Effector CD8-positive, alpha-beta T cell (primary cell): ENCODE measurements around the gene CLTCL1.
"Not testable (repeated sequence)": the region's sequence is repeated elsewhere in the genome, so short reads cannot be mapped to it uniquely, and the experiment has no call there.

Source experiments
- DNase-seq: peaks from one replicate; lab custom pipeline; 2025; lab: John Stamatoyannopoulos, UW

The CLTCL1 gene

DNA sequence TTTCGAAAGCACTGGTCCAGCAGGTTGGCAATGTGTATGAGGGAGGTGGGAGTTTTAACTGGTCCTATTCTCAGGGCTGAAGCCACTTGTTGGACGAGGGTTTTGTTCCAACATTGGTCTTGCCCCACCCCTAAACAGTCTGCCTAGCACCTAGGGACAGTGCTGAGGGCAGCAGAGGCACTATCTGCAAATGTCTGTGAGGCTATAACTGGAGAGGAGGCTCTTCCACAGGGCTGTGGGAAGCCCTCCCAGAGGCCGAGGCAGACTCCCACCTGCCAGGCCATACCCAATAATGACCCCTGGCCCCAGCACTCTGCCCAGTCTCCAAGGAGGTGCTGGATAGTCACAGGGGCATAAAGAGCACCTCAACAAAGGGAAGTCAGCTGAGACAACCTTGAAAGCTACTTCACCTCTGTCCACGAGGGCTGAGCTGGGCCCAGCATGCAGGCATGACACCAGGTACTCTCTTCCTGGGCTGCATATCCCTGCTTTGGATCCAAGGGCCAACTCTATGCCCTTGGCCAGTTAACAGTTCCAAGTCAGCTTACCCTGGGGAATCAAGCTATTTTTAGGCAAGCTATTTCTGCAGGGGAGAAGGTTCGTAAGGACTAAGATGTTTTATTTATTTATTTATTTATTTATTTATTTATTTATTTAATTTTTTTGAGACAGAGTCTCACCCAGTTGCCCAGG is 72.8 kb downstream of the CLTCL1 start:
- no peak for DNase-seq

GRCh38 chr22:19216579-19216978 is 74.9 kb downstream of the CLTCL1 start:
- no peak for DNase-seq

DNA sequence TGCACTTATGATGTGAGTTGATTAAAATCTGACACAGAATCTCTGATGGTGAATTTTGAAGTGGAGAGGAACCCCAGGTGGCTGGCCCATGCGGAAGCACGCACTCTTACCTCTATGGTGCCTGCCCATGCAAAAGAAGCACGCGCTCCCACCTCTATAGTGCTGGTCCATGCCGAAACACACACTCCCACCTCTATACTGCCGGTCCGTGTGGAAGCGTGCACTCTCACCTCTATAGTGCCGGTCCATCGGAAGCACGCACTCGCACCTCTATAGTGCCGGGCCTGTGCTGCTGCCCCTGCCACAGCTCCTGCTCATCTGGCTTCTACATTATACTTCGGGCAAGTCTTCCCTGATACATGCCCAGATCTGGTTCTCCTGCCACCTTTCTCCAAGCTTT is 76.2 kb downstream of the CLTCL1 start:
- DNase-seq = no peak

DNA sequence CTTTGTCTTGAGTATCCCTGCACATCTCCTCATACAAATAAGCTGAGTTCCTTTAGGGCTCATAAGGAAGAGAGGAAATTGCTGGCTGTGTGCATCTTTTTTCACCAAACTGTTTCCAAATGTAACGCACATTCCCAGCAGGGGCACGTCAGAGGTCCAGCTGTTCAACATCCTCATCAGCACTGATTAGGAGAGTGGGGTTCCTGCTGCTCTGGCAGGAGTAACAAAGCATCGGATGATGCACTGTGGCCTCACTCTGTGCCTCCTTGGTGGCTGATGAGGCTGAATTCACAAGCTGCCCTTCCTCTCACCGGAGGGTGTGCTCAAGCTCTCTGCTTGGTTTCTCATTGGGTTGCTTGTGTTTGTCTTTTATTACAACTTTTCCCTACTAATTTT is 77.4 kb downstream of the CLTCL1 start:
- no peak for DNase-seq

- no peak for DNase-seq
Observed at GRCh38 chr22:19213442-19214077, 78.0 kb downstream of the CLTCL1 start.

DNA sequence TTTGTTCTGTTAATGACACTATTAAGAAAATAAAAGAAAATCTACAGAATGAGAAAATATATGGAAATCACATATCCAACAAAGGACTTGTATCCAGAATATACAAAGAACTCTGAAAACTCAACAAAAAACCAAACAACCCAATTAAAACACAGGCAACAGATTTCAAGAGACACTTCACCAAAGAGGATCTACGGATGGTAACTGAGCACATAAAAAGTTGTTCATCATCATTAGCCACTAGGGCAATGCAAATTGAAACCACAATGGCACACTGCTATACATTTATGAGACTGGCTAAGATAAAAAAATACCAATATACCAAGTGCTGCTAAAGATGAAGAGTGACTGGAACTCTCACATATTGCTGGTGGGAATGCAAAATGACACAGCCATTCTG is 78.5 kb downstream of the CLTCL1 start:
- no peak for DNase-seq

DNA sequence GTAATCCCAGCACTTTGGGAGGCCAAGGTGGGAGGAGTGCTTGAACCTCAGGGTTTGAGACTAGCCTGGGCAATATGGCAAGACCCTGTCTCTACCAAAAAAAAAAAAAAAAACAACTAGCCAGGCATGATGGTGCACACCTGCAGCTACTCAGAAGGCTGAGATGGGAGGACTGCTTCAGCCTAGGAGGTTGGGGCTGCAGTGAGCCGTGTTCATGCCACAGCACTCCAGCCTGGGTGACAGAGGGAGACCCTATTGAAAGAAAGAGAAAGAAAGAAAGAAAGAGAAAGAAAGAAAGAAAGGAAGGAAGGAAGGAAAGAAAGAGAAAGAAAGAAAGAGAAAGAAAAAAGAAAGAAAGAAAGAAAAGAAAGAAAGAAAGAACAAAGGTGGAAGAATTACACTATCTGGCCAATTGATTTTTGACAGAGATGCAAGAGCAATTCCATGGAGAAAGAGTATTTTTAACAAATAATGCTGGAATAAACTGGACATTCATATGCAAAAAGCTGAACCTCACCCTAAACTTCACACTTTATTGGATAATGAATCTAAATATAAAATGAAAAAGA is 79.1 kb downstream of the CLTCL1 start:
- no peak for DNase-seq

DNA sequence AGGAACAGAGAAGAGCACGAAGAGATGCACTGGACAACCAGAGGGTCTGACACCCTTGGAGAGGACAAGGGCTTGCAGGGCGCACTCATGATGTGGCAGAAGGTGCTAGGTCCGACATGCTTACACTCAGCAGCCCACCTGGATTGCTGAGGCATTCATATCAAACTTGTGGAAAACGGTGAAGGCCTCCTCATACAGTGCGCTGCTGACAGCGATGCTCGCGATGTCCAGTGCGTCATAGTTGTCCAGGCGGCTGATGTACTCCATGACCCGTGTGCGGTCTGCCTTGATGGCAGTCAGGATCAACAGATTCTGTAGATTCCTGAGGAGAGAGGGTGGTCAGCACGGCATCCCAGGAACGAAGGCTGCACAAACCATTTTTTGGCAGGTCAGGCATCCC is 81.3 kb downstream of the CLTCL1 start:
- no peak for DNase-seq

- no peak for DNase-seq
Observed at GRCh38 chr22:19208287-19208847, 83.2 kb downstream of the CLTCL1 start.

DNA sequence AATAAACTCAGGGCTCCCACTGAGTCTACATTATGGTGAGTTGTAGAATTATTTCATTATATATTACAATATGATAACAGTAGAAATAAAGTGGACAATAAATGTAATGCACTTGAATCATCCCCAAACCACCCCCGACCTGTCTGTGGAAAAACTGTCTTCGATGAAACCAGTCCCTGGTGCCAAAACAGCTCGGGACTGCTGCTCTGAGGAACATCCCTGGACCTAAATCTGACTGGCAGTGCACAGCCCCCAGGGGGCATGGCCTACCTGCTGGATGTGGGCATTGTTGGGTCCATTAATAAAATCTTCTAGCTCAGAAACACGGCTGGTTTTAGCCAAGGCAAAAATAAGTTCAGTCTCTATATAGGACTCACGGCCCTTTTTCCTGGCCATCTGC is 83.6 kb downstream of the CLTCL1 start:
- DNase-seq = no peak

GRCh38 chr22:19207401-19207808 is 84.1 kb downstream of the CLTCL1 start:
- DNase-seq = no peak

- DNase-seq = no peak
Observed at GRCh38 chr22:19206287-19206686, 85.2 kb downstream of the CLTCL1 start.

DNA sequence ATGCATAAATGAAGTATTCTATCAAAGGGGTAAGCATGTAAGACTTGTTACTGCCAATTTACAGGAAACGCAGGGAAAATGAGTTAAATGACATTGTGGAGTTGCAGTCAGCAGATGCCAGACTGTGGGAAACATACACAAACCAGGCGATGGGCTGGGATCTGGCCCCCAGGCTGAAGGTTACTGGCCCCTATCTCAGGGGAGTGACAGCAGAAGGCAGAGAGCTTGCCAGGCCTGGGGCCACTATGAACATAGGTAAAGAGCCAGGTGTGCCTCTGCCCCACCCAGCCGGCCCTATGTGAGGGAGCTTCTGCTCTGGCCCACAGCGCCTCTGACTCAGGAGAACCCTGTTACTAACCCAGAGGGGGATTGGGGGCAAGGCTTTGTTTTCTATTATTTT is 86.9 kb downstream of the CLTCL1 start:
- no peak for DNase-seq

- no peak for DNase-seq
Observed at GRCh38 chr22:19203834-19204233, 87.7 kb downstream of the CLTCL1 start.

DNA sequence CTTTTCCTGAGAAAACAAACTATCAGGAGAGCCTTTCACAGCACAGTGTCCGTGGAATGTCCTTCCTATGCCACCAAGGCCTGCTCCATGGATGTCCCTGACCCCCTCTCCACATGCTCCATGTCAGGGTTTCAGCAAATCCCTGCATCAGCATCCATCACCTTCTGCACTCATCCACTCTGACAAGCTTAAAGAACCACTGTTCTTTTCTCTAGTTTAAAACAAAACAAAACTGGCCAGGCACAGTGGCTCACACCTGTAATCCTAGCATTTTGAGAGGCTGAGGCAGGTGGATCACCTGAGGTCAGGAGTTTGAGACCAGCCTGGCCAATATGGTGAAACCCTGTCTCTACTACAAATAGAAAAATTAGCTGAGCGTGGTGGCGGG is 88.7 kb downstream of the CLTCL1 start:
- DNase-seq = not testable (repeated sequence)

DNA sequence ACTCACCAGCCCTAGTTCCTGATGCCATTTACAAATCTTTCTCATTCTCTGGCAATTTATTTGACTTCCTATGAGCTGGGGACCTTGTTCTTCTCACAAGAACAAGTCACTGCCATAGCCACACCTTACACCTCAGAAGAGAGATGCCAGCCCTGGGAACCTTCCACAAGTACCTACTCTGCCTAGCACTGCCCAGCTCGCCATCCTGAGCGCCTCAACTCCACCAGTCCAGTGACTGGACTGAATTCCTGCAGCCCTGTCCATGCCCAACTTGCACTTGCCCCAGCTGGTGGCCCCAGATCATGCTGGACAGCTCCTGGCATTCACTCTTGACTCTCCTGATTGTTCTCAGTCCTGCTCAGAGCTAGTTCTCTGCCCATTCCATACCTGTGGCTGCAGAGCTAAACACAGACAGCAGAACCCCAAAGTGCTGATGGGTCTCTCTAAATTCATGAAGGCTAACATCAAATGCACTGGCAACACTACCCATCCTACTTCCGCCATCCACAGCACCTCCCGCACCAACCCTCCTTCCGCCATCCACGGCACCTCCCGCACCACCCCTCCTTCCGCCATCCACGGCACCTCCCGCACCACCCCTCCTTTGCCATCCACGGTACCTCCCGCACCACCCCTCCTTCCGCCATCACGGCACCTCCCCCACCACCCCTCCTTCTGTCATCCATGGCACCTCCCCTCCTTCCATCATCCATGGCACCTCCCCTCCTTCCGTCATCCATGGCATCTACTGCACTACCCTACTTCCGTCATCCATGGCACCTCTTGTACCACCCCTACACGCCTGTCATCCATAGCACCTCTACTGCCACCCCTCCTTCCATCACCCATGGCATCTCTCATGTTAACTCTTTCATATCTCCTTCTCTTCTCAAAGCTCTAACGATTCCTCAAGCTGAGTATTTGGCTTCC is 89.4 kb downstream of the CLTCL1 start:
- DNase-seq = no peak

DNA sequence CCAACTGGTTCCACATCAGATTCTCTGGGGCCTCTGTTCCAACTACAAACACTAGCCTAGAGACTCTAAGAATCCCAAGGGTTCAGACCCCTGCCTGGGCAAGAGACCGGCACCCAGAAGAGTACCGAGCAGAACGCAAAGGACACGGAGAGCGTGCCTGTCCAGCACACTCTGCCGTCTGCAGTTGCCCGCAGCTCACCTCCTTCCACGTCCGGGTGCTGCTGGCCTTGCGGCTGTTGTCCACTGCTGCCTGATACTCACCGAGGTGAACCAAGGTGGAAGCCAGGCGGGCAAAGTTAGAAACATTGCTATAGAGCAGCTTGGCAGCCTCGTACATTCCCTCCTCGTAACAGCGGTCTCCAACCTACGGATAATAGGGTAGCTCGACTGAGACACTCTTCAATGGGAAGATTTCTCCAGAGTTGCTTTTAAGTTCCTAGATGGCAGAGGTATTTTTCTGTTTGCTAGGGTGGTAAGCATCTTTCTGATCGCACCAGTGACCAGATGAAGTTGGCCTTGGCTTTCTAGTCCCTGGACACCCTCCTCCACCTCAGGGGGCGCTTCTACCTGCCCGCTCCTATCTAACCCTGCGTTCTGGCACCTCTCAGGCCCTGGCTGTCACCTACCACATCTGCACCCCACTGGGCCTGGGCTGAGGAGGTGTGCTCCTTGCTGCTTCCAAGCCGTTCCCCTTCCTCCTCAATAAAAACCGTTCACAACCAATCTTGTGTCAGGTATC is 90.2 kb downstream of the CLTCL1 start:
- no peak for DNase-seq

DNA sequence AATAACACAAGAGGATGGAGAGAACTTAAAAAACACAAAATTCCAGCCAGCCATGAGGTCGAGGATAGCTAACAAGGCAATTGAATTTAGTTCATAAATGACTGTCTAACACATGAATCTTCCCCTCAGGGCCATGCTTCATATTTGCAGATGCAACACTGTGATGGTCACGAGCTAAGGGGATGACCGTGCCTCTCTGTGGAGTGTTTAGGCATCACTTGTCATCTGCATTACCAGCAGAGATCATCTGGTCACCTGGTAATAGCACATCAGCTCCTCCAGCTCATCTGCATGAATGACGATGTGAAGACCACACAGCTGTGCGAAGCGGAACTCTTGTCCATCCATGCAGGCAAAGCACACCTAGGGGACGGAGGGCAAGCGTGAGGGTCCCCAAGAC is 92.0 kb downstream of the CLTCL1 start:
- no peak for DNase-seq

GRCh38 chr22:19197997-19198865 is 93.3 kb downstream of the CLTCL1 start:
- DNase-seq = no peak

DNA sequence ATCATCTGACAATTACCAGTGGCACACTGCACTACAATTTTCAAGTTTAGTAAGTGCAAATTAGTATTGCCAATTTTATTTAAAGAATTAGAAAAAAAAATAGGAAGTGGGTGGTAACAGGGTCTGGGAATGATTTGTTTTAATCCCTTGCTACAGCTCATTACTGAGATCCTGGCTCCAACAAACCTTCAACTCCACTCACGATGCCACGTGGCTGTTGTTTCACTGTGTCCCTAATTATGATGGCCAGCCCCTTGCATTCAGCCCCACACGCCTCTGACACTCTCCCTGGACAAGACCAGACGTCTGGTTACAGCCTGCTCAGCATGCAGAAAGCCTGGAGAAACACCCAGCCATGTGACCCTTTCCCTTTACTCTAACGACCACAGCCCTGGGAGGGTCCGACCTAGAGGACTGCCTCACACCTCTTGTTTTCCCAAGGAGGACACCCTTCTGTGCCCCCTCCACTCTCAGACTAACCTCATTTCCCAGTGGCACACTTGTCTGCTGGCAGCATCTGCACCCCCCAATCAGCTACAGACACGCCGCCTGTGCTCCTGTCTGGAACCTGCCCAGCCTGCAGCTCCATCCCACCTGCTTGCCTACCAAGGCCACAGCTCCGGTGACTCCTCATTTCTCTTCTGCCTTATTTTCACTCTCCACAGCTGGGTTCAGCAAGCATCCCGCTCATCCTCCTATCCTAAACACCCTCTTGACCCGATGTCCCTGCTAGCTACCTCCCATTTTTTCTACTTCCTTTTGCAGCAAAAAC is 94.5 kb downstream of the CLTCL1 start:
- DNase-seq = no peak
